ENCODE measurements around the gene RRP9.

Gene RRP9

DNA sequence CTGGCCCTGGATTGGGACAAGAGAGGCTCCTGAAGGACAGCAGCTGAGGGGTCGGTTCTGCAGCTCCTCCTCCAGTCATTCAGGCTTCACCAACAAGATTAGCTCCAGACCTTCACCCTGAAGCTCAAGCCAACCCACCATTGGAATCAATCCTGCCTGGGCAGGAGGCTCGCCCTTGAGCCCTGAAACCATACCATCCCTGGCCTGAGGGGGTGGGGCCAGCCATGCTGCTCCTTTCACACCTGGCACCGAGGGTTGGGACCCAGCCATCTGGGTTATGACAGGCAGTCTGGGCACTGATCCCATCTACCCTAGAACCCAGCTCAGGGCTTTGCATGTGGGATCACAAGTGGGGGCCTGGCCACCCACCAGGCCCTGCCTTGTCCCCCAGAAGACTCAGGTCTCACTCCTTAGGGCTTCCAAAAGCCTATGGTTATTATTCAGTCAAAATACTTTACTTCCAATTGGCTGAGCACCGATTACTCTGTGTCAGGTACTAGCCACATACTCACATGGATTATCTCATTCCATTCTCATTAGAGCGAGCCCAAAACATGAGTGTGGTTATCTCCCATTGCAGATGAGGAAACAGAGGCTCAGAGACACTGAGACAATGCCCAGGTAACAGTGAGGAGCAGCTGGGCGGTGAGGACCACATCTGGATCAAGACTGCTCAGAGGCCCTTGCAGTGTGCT is 29.0 kb upstream of the RRP9 start:
- no peak for DNase-seq (ENCODE audit: low read depth in 2 of 2)

DNA sequence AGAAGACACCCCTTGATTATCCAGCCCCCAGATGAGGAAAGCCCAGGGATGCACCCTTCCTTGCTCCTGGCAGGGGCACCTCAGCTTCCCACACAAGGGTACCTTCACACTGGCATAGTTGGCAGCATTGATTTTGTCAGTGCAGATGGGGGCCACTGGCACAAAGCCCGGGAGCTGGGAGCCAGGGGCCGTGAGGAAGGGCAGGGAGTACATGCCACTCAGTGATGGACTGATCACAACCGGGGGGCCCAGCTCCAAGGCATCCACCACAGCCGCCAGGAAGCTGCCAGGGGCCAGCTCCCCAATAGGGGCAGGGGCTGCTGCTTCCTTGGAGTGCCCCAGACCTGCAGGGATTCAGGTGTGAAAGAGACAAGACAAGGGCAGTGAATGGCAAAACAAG is 28.1 kb upstream of the RRP9 start:
- no peak for DNase-seq (ENCODE audit: low read depth in 2 of 2)

DNA sequence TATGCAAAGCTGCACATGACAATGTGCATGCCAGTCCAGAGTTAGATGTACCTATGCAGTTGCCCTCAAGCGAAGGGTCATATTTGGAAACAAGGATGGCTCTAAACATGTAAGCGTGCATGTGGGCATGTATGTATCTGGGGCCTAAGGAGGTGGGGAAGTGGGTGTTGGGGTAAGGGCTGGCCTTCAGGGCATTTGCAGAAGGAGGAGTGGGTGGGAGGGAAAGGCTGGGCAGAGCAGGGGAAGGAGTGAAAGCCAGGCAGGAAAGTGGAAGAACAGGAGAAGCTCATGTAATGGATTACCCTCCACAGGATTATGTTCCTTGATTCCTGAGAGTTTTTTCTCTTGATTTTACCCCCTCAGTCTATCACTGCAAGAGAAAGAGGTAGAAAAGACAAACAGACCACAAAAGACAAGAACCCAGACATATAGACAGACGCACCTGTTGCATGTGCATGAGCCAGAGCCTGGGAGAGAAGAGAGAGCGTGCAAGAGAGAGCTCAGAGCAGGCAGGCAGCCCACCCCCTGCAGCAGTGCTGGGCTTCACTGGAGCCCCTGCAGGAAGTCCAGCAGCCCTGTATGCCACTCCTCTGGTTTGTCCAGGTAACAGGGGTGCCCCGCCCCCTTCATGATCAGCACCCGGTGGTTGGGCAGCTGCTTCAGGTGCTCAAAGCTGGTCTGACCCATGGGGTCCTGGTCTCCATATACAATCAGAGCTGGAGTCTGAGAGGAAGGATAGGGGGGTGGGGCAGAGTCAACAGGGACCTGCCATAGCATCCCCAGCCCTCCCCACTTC is 27.4 kb upstream of the RRP9 start:
- no peak for DNase-seq (ENCODE audit: low read depth in 2 of 2)

DNA sequence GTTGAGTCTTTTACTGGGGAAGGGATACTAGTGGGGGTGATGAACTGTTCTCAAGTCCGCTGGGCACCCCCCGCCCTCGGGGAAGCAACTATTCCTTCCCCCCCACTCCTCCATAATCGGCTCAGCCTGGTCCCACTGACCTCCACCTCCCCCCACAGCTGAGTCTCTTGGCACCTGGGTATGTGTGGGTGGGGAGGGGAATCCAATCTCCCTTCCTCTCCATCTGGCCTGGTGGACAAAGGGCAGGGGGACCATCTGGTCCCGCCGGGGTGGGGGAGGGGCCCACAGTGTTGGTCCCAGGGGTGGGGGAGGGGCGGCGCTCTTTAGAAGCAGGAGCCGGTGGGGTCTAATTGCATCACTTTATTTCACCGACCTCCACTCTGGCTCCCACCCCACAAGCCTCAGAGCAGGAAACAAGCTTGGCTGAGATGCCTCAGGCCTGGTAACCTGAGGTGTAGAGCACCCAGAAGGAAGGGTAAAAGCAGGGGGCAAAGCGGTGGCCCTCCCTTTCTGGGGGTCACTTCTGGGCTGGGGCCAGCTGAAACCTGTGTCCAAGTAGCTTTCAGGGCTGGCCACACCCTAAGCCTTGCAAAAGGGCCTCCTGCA is 26.6 kb upstream of the RRP9 start:
- DNase-seq (ENCODE audit: low read depth in 2 of 2) = no peak

DNA sequence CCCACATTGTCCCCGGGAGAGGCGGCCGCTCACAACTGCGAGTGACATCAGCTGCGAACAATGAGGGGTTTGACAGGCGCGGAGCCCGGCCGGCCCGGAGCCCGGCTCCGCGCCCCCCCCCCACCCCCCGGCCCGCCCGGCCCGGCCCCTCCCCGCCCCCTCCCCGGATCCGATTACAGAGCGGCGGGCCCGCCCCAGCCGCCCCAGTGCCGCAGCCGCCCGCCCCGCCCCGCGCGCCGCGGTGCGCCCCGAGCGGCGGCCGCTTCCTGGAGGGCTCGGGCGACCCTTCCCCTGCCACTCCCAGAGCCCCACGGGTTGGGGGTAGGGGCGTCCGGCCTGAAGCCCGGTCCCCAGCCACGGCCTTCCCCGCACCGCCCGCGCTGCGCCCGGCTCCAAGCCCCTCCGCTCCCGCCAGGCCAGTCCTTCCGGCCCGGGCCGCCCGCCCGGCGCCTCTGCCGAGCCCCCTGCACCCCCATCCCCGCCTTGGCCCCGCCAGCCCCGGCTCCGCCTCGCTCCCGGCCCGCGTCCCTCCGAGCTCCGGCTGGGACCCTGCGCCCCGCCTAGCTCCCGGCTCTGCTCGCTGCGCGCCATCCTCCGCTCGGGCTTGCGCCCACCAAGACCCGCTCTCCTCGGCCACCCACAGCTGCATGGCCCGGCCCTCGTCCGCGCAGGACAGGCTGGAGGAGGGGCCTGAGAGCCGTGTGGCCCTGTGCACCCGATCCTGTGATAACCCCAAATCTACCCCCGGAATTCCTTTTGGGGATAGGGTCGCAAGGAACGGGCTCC is 25.9 kb upstream of the RRP9 start, which contains the start of gene PCBP4:
Gene PCBP4, minus strand, starts transcription at position 71 of the 786 bp plus-strand sequence. CDS start 6,214 bp downstream, outside the sequence.
- DNase-seq (ENCODE audit: low read depth in 2 of 2) = no peak

DNA sequence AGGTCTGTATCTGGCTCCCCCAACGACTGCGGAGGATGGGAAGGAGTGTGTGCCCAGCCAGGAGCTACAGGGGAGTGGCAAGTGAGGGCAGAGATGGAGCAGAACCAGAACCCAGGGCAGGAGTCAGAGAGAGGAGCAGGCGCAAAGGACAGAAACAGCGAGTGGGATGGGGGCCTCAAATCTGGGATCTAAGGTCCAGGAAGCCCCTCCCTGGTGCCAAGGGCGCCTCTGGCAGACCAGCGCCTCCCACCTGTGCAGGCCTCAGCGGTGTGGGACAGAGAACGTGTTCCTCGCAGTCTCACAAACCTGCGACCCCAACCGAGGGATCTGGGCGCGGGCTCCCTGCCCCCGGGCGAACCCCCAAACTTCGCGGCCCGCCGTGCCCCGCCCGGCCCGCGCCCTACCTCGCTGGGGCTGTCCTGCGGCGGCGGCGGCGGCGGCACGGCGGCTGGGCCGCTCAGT is 25.2 kb upstream of the RRP9 start:
- no peak for DNase-seq (ENCODE audit: low read depth in 2 of 2)

DNA sequence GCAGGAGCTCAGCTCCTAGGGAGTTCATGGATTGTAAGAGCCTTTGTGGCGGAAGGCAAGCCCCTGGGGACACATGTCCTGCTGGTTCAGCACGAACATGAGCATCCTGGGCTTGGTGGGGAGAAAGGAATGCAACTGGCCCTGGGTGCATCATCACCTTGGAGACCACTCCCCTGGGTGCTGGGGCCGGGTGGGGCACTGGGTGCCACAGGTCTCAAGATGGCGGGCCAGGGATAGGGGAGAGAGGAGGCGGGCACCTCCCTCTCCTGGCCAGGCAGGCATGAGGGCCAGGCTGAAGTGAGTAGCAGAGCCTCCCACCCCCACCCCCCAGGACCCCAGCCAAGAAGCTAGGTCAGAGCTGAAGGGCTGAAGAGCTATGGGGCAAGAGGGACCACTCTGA is 24.8 kb upstream of the RRP9 start:
- DNase-seq (ENCODE audit: low read depth in 2 of 2) = no peak

DNA sequence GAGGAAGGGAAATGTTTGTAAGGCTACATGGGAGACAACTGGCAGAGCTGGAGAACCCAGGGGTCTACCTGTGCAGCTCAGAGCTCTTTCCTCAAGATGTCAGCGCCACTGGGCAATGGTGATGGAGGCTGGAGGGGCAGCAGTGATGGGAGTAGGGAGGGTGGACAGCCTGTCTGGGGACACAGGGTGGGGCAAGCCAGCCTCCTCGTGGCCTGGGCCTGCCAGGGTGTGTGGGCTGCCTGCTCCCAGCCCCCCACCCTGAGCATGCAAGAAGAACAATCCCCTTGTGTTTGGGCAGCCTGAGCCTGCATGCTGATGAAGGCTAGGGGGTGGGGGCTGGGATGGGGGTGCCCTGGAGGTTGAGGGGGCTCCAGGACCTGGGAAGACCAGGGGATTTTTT is 24.3 kb upstream of the RRP9 start:
- no peak for DNase-seq (ENCODE audit: low read depth in 2 of 2)

DNA sequence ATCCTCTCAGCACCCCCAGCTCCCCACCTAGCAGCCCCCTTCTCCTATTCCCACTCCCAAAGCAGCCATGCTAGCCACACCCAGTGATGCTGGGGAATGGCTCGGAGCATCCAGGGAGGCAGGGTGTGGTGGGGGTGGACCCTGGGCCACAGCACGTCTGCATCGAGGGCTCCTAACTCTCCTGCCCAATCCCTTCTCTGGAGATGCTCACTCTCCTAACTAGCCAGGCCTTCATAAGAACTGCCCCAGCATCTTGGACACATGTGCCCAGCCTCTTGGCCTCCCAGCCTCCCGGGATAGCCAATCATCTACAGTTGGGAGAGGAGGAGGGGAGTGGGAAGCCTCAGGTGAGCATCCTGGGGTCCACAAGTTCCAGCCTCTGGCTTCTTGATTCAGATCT is 22.8 kb upstream of the RRP9 start:
- no peak for DNase-seq (ENCODE audit: low read depth in 2 of 2)

DNA sequence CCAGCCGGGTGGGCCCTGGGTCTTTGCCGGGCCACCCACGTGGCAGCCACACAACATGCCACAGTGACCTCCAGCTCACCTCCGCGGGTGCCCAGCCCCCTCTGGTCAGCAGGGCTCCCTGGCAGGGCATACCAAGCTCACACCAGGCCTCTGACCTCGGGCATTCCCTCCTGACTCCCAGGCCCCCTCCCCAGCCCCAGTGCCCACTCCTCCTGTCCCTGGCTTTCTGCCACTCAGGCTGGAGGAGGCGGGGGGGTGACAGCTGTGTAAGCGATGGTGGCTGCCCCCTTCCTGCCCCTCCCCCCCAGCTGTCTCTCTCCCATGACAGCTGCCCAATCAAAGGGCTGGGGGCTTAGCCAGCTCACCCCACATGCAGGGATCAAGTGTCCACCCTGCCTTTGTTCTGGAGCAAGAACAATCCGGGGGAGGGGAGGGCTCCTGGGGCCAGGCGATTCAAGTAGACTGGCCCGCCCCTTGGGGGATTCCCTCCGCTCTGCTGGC is 22.3 kb upstream of the RRP9 start:
- no peak for DNase-seq (ENCODE audit: low read depth in 2 of 2)

DNA sequence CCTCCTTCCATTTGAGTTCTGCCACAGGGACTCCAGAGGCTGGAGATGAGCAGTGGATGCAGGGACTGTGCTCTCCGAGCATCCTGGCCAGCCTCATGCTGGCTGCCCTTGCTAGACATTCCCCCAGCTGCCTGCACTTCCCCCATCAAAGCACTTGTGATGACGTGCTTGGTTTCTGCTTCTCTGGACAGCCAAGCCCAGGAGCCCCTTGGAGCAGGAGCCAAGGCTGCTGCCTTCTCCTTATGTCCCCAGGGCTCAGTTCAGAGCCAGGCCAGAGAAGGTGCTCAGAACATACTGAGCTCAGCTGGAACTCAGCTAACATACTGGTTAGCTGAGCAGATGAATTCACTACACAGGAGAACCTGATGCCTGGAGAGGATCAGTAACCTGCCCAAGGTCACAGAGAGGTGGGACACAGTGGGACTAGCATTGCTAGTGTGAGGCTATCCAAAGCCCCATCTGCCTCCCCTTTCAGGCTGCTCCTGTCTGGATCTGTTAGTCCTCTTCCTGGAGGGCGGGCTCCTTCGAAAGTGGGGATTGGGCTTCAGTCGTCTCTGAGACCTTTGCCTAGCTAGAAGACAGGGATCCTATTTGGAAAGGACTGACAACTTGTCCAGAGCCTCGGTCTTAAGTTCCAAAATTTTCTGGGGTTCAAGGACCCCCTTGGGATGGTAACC is 21.3 kb upstream of the RRP9 start:
- no peak for DNase-seq (ENCODE audit: low read depth in 2 of 2)

DNA sequence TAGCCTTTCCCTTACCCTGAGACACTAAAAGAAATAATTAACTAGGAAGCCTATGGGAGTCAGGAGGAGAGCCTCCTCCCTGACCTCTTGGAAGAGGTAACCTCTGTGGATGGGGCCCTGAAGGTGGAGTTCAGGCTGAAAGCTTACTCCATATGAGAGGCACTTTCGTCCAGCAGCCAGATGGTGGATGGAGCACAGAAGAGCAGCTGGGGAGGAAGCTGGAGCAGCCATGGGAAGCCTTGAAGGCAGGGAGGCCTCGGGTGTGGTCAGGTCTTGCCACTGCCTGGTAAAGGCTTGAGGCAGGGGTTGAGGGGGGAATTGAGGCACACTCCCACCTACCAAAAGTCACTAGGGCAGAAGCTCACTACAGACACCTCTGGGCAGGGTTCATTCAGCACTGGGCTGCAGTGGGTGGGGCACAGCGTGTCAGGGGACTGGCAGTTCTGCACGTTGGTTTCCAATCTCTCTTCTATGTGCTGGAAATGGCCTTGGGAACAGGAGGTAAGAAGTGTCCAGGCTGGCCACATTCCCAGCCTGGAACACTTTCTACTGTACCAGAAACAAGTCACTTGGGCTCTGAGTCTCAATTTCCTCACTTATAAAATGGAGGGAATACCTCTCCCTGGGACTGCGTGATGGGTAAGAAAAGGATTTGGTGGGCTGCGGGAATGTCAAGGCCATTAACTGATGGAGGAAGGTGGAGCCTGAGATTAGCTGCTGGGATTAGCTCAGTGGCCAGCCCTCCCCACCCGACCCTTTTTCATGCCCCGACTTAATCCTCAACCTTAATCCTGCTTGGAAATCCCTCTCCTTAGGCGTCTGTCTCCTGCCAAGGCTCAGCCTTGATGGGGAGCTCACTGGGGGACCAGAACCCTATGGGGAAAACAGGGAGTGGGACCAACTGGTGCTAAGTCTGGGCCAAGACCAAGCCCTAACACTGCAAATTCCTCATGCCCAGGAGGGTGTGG is 20.2 kb upstream of the RRP9 start:
- DNase-seq (ENCODE audit: low read depth in 2 of 2) = no peak

DNA sequence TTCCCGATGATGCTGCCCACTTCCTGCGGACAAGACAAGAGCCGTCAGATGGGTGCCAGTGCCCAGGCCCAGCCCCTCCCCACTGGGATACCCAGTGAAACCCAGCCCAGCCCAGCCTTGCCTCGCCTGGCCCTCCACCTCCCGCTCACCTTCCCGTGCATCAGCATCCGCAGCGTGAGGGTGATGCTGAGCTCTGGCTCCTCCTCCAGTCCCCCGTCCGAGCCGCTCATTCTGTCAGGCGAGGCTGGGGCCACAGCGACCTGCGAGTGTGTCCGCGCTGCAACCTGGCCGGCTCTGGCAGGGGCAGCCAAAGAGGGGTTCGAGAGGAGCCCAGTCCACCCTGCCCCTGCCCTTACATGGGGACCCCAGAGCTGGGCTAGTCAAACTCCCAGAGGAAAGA is 19.3 kb upstream of the RRP9 start:
- DNase-seq (ENCODE audit: low read depth in 2 of 2) = no peak

DNA sequence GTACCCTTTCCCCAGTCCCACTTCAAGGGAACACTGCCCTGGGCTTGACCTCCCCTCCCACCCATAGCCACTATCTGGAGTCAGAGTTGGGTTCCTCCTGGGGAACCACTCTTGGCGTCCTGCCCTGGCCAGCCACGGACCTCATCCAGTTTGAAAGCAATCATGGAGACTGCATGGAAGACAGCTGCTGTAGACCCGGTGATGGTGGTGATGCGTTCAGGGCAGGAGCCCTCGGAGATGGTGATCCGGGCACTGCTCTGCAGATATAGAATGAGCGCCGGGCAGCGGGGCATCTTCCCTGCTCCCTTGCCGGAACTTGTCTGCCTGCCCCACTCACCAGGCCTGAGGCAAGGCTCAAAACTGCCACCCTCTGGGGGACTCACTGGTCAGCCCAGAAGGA is 18.7 kb upstream of the RRP9 start:
- no peak for DNase-seq (ENCODE audit: low read depth in 2 of 2)

DNA sequence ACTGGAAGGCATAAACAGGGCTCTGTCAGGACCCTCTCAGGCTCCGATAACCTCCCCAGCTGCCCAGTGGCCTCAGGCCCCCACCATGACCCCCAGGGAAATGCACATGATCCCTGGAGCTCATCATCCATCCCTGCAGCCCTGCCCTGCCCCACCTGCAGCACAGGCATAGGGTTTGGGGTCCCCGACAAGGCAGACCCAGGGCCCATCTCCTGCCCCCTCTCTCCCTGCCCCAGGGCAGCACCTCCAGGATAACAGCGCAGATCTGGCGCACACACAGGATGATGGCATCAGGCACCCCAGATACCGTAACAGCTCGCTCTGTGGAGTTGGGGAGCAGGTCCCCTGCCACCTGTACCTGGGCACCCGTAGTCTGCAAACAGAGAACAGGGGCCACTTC is 17.9 kb upstream of the RRP9 start:
- no peak for DNase-seq (ENCODE audit: low read depth in 2 of 2)

DNA sequence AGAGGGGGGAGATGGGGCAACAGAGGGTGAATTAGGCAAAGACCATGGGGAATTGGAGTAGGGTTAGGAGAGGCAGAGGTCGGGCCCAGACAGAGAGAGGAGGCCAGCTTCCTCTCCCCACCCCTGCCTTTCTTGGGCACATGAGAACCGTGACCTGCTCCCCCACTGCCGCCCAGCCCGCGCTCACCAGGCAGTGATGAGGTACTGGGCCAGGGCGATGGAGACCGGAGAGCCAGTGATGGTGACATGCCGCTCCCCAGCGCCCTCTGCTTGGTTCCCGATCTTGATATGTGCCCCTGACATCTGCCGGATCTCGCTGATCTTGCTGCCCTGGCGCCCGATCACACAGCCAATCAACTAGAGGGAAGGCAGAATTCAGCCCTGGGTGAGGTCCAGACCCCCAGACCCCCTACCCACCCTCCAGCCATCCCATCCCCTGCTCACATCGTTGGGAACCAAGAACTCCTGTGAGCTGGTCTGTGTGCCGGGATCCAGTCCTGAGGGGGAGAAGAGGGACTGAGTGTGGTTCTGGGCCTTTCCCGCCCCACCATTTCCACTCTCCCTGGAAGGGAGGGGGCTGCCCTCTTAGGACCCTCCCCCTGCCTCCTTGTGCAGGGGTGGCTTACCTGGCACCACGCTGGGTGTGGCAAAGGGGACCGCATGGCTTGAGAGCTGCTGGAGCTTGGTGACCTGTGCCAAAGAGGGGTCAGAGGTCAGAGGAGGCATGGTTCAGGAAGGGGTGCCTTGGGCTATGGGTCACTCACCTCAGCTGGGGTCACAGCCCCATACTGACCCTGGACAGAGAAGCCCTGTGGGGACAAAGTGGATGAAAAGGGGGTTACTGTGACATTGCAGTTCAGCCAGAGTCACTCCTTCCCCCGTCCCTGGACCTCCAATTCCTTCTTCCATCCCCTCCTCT is 17.2 kb upstream of the RRP9 start:
- no peak for DNase-seq (ENCODE audit: low read depth in 2 of 2)

DNA sequence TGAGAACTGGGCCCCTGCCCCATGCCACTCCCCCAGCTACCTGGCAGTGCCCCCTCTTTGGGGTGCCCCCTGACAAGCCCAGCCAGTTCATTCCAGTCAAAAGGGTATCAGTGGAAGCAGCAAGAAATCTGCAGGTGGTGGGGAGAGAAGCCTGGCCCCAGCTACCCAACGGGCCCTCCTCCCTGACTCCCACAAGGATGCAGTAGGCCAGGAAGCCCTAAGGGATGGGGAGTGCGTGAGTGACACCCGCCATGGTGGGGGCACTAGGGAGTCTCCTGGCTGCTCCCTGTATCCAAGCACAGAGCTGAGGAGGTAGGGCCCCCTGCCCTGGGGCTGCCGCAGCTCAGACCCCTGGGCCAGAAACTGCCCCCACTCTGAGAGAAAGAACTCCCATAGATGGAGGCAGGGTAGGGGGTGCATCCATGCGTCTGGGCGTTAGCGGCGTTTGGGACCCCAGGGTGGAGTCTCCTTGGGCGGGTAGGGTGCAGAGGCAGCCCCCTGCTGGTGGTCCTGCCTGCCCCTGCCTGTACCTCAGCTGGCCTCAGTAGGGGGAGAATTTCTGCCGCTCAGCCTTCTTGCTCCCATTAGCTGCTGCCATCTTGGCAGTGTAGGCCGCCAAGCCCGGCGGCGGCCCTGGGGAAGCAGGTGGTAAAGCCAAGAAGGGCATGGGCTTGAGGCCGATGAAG is 16.0 kb upstream of the RRP9 start:
- no peak for DNase-seq (ENCODE audit: low read depth in 2 of 2)

Data from stimulated activated CD8-positive, alpha-beta memory T cell treated with anti-CD3 and anti-CD28 coated beads, Interleukin-15, amount 100 ng/mL, for 4 hours (primary cell).